RWPE1 (cell line): Measurements from ENCODE around the gene RHOXF2.
"Not testable (repeated sequence)": the region's sequence is repeated elsewhere in the genome, so short reads cannot be mapped to it uniquely, and the experiment has no call there.

Experiments used
- CTCF ChIA-PET: fragments of 350-600 bp; sonication (Branson Sonifier 250); formaldehyde crosslinking; extraction: SDS; loops from one replicate; lab custom pipeline; 2021; lab: Yijun Ruan, JAX
- POLR2A ChIA-PET: fragments of 400-600 bp; formaldehyde crosslinking; extraction: SDS; loops from one replicate; lab custom pipeline; 2020; ENCODE audit warnings: antibody characterized with exemption; ENCODE audit not compliant: low non-redundant PET; lab: Yijun Ruan, JAX
- DNase-seq: peaks from one replicate; pipeline ENCODE4 v3.0.0; 2012; ENCODE audit warnings: low spot score
- H3K27ac ChIP-seq: fragments of 450-650 bp; 2 replicates; pipeline ENCODE4 v1.5.1; 2017
- TF ChIP-seq, protein P1 (sequence below): fragments of 450-650 bp; conservative IDR thresholded peaks from 2 replicates; pipeline ENCODE4 v1.5.1; 2017; ENCODE audit warnings: low read depth, mild to moderate bottlenecking

The RHOXF2 gene, protein sequence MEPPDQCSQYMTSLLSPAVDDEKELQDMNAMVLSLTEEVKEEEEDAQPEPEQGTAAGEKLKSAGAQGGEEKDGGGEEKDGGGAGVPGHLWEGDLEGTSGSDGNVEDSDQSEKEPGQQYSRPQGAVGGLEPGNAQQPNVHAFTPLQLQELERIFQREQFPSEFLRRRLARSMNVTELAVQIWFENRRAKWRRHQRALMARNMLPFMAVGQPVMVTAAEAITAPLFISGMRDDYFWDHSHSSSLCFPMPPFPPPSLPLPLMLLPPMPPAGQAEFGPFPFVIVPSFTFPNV

DNA sequence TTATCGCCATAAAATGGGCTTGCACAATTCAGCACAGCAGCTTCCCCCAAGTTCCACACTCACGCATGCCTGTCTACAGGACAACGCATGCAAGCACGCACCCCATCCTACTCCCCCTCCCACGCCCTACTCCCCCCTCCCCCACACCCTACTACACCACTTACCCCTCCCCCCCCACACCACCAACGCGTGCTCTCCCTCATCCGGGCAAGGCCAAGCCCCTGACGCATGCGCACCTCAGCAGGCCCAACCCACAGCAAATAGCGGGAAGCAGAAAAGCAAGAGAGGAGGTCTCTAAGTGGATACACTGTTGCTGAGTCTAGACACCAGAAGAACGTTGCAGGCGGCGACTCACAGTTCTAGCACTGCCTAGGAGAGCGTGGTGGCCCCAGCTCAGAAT lies at the start of gene RHOXF2:
Gene RHOXF2 (plus strand): TSS at position 301 of the 400 bp plus-strand sequence. CDS start 138 bp downstream, outside the sequence.
- CTCF ChIA-PET, H3K27ac ChIP-seq, POLR2A ChIA-PET, DNase-seq: not testable (repeated sequence)

DNA sequence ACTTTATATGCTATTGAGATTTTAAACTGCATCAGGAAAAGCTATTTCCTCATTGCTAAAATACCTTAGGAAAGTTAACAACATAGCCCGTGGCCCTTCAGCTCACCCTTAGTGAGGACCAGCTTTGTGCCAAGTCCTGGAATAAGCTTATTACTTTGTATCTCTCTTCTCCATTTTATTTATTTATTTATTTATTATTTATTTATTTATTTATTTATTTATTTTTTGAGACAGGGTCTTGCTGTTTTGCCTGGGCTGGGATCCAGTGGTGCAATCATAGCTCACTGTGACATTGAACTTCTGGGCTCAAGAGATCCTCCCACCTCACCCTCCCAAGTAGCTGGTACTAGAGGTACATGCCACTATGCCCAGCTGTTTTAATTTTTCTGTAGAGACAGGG lies 49.0 kb upstream of the RHOXF2 start:
- TF ChIP-seq, protein P1, sequence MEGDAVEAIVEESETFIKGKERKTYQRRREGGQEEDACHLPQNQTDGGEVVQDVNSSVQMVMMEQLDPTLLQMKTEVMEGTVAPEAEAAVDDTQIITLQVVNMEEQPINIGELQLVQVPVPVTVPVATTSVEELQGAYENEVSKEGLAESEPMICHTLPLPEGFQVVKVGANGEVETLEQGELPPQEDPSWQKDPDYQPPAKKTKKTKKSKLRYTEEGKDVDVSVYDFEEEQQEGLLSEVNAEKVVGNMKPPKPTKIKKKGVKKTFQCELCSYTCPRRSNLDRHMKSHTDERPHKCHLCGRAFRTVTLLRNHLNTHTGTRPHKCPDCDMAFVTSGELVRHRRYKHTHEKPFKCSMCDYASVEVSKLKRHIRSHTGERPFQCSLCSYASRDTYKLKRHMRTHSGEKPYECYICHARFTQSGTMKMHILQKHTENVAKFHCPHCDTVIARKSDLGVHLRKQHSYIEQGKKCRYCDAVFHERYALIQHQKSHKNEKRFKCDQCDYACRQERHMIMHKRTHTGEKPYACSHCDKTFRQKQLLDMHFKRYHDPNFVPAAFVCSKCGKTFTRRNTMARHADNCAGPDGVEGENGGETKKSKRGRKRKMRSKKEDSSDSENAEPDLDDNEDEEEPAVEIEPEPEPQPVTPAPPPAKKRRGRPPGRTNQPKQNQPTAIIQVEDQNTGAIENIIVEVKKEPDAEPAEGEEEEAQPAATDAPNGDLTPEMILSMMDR: no peak
- DNase-seq: no peak
- no peak overlapping the region for H3K27ac ChIP-seq
- CTCF ChIA-PET: interaction anchor here (0.7 kb wide), 1 partner anchor 29 kb away, joined by 4 read pairs; no protein-coding TSS in a partner anchor
- POLR2A ChIA-PET: no interaction called here

DNA sequence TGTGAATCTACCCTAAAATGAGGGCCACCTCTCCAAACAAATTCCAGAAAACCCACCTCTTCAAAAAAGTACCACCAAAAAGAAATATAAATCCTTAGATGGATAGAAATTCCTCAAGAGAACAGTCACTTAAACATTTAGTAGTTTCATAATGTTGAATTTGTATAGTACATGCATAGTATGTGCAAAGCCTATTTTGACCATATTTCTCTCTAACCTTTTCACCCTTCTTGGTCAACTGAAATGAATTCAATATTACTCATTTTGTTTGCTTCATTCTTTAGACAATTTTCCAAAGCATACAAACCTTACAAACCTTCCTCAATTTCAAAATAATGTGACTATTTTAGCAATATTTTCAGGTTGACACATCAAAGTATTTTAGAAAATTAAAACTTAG lies 46.8 kb upstream of the RHOXF2 start:
- H3K27ac ChIP-seq: no peak overlapping the region
- ChIA-PET POLR2A (no interaction called here), CTCF (no interaction called here)
- DNase-seq: no peak
- TF ChIP-seq, protein P1: no peak

DNA sequence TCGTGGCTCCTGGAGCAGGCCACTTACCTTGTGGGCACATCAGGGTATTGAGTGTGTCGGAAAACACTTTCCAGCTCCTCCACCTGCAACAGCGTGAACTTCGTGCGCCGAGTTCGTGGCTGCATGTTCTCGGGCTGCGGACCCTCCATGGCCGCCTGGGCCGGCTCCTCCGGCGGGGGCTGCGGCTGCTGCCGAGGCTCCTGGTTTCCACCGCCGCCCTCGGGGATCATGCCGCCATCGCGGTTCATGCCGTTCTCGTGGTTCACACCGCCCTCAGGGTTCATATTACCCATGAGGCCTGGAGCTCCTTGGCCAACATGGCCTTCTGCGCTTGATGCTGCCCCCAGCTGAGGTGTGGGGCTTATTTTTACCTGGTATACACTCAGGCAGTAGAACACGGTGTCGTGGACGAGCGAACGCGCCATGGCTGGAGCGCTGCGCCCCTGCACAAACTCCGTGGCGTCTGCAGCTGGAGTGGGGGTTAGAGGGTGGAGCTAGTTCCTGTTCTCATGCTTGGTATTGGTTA lies 42.9 kb upstream of the RHOXF2 start, which contains the start of gene RHOXF1:
Gene RHOXF1 (minus strand): TSS at position 476 of the 526 bp plus-strand sequence. CDS start 51 bp downstream, at position 425.
- CTCF ChIA-PET: no interaction called here
- DNase-seq: no peak
- H3K27ac ChIP-seq: no peak within 1 kb of the TSS
- POLR2A ChIA-PET: no interaction called here
- TF ChIP-seq, protein P1: no peak

DNA sequence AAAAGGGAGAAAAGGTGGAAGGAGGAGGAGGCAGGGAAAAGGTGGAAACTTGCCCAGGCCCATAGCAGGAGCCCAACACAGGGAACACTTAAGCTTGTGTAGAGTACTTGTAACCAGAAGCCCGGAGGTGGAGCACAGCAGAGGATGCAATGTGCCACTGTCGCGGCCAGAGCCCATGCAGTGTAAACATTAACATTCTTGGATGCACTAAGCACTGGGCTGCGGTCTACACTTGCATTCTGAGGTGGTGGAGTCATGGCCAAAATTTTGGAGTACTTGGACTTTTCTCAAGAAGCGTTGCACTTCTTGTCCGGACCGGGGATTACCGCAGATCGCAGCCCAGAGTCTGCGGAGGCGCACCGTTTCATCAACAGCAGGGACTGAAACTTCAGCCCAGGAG lies 38.2 kb upstream of the RHOXF2 start:
- H3K27ac ChIP-seq: no peak overlapping the region
- DNase-seq: no peak
- POLR2A ChIA-PET: no interaction called here
- CTCF ChIA-PET: no interaction called here
- TF ChIP-seq, protein P1: no peak

DNA sequence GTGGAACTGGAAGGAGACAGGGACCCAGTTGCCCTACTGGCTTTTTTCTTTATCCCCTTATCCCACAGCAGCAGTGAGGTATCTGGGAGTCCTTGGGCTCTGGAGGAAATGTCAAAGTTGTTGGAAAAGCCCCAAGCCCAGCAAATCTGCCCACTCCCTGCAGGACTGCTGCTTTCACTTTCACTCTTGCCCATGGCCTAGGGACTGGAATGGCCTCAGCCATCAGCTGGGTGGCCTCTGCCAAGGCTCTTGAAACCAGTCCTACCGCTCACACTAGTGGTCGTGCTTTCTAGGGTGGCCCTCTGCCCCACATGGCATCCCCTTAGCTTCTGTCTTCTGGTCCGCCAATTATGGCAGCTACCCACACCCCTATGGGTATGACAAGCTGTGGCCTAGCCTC lies 33.0 kb upstream of the RHOXF2 start:
- TF ChIP-seq, protein P1: no peak
- no peak overlapping the region for H3K27ac ChIP-seq
- DNase-seq: no peak
- POLR2A ChIA-PET: no interaction called here
- CTCF ChIA-PET: no interaction called here

DNA sequence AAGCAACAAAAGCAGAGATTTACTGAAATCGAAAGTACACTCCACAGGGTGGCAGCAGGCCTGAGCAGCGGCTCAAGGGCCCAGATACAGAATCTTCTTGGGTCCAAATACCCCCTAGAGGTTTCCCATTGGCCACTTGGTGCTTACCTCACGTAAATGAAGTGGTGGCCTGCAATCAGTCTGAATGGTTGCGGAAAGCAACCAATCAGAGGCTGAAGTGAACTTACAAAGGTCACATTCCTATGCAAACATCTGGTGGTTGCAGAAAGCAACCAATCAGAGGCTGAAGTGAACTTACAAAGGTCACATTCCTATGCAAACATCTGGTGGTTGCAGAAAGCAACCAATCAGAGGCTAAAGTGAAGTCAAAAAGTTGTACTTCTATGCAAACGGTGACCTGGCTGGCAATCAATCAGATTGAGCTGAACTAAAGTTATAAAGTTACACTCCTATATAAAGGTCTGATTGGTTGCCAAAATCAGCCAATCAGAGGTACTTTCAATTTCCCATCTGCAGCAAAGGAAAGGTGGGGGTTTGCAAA lies 30.0 kb upstream of the RHOXF2 start:
- H3K27ac ChIP-seq, POLR2A ChIA-PET, DNase-seq: not testable (repeated sequence)
- CTCF ChIA-PET: interaction anchor here (0.6 to 1.5 kb wide), 3 partner anchors 9 to 147 kb away, joined by 3 read pairs; no protein-coding TSS in a partner anchor
